HG03066 (cell line): ENCODE data around the gene DCTN3.
"Not testable (repeated sequence)": the region's sequence is repeated elsewhere in the genome, so short reads cannot be mapped to it uniquely, and the experiment has no call there.

ENCODE experiments used
- ATAC-seq: cut with Tn5 transposase; IDR thresholded peaks from one replicate; pipeline ENCODE4 v1.9.1; 2021; ENCODE audit warnings: low read depth; ENCODE audit not compliant: unreplicated experiment

The DCTN3 gene

GRCh38 chr9:34647651-34648050 is 27.4 kb upstream of the DCTN3 start:
- no peak for ATAC-seq

- no peak for ATAC-seq
Observed at GRCh38 chr9:34647084-34647403, 26.7 kb upstream of the DCTN3 start.

GRCh38 chr9:34646211-34647083 is 26.2 kb upstream of the DCTN3 start, which contains the start of gene GALT:
Gene GALT (plus strand): TSS chr9:34646675. CDS start chr9:34646705, 30 bp downstream.
- peak; percentile 89 for ATAC-seq

- ATAC-seq = no peak
Observed at GRCh38 chr9:34644766-34645314, 24.5 kb upstream of the DCTN3 start.

- no peak for ATAC-seq
Observed at GRCh38 chr9:34642679-34643078, 22.4 kb upstream of the DCTN3 start.

GRCh38 chr9:34639322-34639721 is 19.0 kb upstream of the DCTN3 start:
- ATAC-seq = not testable (repeated sequence)

- ATAC-seq = no peak
Observed at GRCh38 chr9:34638138-34638445, 17.8 kb upstream of the DCTN3 start.

- ATAC-seq = peak; percentile 77
Observed at GRCh38 chr9:34637356-34638137, 17.3 kb upstream of the DCTN3 start, which contains the start of gene SIGMAR1. Gene SIGMAR1 (minus strand): TSS chr9:34637787. CDS start chr9:34637697, 90 bp downstream.

GRCh38 chr9:34636791-34637355 is 16.6 kb upstream of the DCTN3 start:
- no peak for ATAC-seq

GRCh38 chr9:34635556-34635955 is 15.3 kb upstream of the DCTN3 start:
- ATAC-seq = no peak

GRCh38 chr9:34634551-34635248 is 14.4 kb upstream of the DCTN3 start:
- ATAC-seq = no peak

- no peak for ATAC-seq
Observed at GRCh38 chr9:34633851-34634550, 13.7 kb upstream of the DCTN3 start.

- no peak for ATAC-seq
Observed at GRCh38 chr9:34633166-34633565, 12.9 kb upstream of the DCTN3 start.

- ATAC-seq = no peak
Observed at GRCh38 chr9:34630402-34631154, 10.3 kb upstream of the DCTN3 start.

GRCh38 chr9:34629491-34629808 is 9.2 kb upstream of the DCTN3 start:
- no peak for ATAC-seq

- ATAC-seq = no peak
Observed at GRCh38 chr9:34628656-34629490, 8.6 kb upstream of the DCTN3 start, which contains the start of gene ARID3C. Gene ARID3C (minus strand): TSS chr9:34629066. CDS start chr9:34628014, 1,052 bp downstream.

GRCh38 chr9:34627716-34628655 is 7.7 kb upstream of the DCTN3 start:
- ATAC-seq = no peak

GRCh38 chr9:34625186-34625486 is 4.8 kb upstream of the DCTN3 start:
- no peak for ATAC-seq
